GM23338 (cell line): Measurements from ENCODE around the gene PPP1R12A.

ENCODE experiments used
- ETS1 ChIP-seq: IDR thresholded peaks from 2 replicates; pipeline ENCODE4 v1.6.1; 2016; ENCODE audit warnings: antibody characterized with exemption
- EZH2 ChIP-seq: fragments of 200-600 bp; sonication (generic); IDR thresholded peaks from one replicate; pipeline ENCODE4 v1.8.0; 2017; ENCODE audit warnings: antibody characterized with exemption, mild to moderate bottlenecking, low read depth; ENCODE audit not compliant: unreplicated experiment
- EZH2phosphoT487 ChIP-seq: fragments of 200-600 bp; sonication (generic); IDR thresholded peaks from one replicate; pipeline ENCODE4 v1.8.1; 2018; ENCODE audit warnings: antibody characterized with exemption; ENCODE audit not compliant: unreplicated experiment
- JUNB ChIP-seq: IDR thresholded peaks from one replicate; pipeline ENCODE4 v1.6.1; 2016; ENCODE audit warnings: antibody characterized with exemption; ENCODE audit not compliant: unreplicated experiment
- POLR2AphosphoS5 ChIP-seq: IDR thresholded peaks from 2 replicates; pipeline ENCODE4 v1.6.1; 2016; ENCODE audit warnings: antibody characterized with exemption, low read depth
- STAT1 ChIP-seq: IDR thresholded peaks from one replicate; pipeline ENCODE4 v1.6.1; 2016; ENCODE audit warnings: antibody characterized with exemption; ENCODE audit not compliant: unreplicated experiment
- ZNF331 ChIP-seq: fragments of 250-450 bp; sonication (Bioruptor Pico); IDR thresholded peaks from 2 replicates; pipeline ENCODE4 v1.5.0; 2020; ENCODE audit warnings: low read depth, mild to moderate bottlenecking, moderate library complexity
- TF ChIP-seq, protein P1 (sequence below), 2 experiments: fragments of 200-600 bp in 1 of 2; sonication (generic) in 1 of 2; conservative IDR thresholded peaks; 2 replicates each; pipeline versions ENCODE4 v1.5.1 to v1.6.1; 2016 to 2017; ENCODE audit warnings: antibody characterized with exemption in 2 of 2, low read depth in 2 of 2, mild to moderate bottlenecking in 2 of 2, moderate library complexity in 1 of 2
- TF ChIP-seq, protein P2 (sequence below): fragments of 250-450 bp; sonication (Bioruptor Pico); IDR thresholded peaks from 2 replicates; pipeline ENCODE4 v1.5.0; 2020; ENCODE audit warnings: mild to moderate bottlenecking, moderate library complexity
- TF ChIP-seq, protein P3 (sequence below): IDR thresholded peaks from one replicate; pipeline ENCODE4 v1.6.1; 2018; ENCODE audit warnings: antibody characterized with exemption; ENCODE audit not compliant: unreplicated experiment

- TF ChIP-seq, protein P1, sequence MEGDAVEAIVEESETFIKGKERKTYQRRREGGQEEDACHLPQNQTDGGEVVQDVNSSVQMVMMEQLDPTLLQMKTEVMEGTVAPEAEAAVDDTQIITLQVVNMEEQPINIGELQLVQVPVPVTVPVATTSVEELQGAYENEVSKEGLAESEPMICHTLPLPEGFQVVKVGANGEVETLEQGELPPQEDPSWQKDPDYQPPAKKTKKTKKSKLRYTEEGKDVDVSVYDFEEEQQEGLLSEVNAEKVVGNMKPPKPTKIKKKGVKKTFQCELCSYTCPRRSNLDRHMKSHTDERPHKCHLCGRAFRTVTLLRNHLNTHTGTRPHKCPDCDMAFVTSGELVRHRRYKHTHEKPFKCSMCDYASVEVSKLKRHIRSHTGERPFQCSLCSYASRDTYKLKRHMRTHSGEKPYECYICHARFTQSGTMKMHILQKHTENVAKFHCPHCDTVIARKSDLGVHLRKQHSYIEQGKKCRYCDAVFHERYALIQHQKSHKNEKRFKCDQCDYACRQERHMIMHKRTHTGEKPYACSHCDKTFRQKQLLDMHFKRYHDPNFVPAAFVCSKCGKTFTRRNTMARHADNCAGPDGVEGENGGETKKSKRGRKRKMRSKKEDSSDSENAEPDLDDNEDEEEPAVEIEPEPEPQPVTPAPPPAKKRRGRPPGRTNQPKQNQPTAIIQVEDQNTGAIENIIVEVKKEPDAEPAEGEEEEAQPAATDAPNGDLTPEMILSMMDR (conservative IDR thresholded peaks at IDR 0.05; ENCODE audit: low read depth in 2 of 2): no peak
- TF ChIP-seq, protein P2, sequence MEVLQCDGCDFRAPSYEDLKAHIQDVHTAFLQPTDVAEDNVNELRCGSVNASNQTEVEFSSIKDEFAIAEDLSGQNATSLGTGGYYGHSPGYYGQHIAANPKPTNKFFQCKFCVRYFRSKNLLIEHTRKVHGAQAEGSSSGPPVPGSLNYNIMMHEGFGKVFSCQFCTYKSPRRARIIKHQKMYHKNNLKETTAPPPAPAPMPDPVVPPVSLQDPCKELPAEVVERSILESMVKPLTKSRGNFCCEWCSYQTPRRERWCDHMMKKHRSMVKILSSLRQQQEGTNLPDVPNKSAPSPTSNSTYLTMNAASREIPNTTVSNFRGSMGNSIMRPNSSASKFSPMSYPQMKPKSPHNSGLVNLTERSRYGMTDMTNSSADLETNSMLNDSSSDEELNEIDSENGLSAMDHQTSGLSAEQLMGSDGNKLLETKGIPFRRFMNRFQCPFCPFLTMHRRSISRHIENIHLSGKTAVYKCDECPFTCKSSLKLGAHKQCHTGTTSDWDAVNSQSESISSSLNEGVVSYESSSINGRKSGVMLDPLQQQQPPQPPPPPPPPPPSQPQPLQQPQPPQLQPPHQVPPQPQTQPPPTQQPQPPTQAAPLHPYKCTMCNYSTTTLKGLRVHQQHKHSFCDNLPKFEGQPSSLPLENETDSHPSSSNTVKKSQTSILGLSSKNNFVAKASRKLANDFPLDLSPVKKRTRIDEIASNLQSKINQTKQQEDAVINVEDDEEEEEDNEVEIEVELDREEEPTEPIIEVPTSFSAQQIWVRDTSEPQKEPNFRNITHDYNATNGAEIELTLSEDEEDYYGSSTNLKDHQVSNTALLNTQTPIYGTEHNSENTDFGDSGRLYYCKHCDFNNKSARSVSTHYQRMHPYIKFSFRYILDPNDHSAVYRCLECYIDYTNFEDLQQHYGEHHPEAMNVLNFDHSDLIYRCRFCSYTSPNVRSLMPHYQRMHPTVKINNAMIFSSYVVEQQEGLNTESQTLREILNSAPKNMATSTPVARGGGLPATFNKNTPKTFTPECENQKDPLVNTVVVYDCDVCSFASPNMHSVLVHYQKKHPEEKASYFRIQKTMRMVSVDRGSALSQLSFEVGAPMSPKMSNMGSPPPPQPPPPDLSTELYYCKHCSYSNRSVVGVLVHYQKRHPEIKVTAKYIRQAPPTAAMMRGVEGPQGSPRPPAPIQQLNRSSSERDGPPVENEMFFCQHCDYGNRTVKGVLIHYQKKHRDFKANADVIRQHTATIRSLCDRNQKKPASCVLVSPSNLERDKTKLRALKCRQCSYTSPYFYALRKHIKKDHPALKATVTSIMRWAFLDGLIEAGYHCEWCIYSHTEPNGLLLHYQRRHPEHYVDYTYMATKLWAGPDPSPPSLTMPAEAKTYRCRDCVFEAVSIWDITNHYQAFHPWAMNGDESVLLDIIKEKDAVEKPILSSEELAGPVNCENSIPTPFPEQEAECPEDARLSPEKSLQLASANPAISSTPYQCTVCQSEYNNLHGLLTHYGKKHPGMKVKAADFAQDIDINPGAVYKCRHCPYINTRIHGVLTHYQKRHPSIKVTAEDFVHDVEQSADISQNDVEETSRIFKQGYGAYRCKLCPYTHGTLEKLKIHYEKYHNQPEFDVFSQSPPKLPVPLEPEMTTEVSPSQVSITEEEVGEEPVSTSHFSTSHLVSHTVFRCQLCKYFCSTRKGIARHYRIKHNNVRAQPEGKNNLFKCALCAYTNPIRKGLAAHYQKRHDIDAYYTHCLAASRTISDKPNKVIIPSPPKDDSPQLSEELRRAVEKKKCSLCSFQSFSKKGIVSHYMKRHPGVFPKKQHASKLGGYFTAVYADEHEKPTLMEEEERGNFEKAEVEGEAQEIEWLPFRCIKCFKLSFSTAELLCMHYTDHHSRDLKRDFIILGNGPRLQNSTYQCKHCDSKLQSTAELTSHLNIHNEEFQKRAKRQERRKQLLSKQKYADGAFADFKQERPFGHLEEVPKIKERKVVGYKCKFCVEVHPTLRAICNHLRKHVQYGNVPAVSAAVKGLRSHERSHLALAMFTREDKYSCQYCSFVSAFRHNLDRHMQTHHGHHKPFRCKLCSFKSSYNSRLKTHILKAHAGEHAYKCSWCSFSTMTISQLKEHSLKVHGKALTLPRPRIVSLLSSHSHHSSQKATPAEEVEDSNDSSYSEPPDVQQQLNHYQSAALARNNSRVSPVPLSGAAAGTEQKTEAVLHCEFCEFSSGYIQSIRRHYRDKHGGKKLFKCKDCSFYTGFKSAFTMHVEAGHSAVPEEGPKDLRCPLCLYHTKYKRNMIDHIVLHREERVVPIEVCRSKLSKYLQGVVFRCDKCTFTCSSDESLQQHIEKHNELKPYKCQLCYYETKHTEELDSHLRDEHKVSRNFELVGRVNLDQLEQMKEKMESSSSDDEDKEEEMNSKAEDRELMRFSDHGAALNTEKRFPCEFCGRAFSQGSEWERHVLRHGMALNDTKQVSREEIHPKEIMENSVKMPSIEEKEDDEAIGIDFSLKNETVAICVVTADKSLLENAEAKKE (CRISPR knock-in tag): no peak
- TF ChIP-seq, protein P3, sequence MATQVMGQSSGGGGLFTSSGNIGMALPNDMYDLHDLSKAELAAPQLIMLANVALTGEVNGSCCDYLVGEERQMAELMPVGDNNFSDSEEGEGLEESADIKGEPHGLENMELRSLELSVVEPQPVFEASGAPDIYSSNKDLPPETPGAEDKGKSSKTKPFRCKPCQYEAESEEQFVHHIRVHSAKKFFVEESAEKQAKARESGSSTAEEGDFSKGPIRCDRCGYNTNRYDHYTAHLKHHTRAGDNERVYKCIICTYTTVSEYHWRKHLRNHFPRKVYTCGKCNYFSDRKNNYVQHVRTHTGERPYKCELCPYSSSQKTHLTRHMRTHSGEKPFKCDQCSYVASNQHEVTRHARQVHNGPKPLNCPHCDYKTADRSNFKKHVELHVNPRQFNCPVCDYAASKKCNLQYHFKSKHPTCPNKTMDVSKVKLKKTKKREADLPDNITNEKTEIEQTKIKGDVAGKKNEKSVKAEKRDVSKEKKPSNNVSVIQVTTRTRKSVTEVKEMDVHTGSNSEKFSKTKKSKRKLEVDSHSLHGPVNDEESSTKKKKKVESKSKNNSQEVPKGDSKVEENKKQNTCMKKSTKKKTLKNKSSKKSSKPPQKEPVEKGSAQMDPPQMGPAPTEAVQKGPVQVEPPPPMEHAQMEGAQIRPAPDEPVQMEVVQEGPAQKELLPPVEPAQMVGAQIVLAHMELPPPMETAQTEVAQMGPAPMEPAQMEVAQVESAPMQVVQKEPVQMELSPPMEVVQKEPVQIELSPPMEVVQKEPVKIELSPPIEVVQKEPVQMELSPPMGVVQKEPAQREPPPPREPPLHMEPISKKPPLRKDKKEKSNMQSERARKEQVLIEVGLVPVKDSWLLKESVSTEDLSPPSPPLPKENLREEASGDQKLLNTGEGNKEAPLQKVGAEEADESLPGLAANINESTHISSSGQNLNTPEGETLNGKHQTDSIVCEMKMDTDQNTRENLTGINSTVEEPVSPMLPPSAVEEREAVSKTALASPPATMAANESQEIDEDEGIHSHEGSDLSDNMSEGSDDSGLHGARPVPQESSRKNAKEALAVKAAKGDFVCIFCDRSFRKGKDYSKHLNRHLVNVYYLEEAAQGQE: no peak
- no peak for TF ChIP-seq POLR2AphosphoS5
- no peak for TF ChIP-seq EZH2phosphoT487
- no peak for TF ChIP-seq EZH2
- no peak for TF ChIP-seq STAT1
- no peak for TF ChIP-seq ETS1
- no peak for TF ChIP-seq JUNB
- TF ChIP-seq ZNF331 (CRISPR knock-in tag): no peak
Observed at GRCh38 chr12:79870916-79871315, 64.0 kb downstream of the PPP1R12A start.
